ENCODE measurements around the gene IL18R1.

Gene IL18R1

DNA sequence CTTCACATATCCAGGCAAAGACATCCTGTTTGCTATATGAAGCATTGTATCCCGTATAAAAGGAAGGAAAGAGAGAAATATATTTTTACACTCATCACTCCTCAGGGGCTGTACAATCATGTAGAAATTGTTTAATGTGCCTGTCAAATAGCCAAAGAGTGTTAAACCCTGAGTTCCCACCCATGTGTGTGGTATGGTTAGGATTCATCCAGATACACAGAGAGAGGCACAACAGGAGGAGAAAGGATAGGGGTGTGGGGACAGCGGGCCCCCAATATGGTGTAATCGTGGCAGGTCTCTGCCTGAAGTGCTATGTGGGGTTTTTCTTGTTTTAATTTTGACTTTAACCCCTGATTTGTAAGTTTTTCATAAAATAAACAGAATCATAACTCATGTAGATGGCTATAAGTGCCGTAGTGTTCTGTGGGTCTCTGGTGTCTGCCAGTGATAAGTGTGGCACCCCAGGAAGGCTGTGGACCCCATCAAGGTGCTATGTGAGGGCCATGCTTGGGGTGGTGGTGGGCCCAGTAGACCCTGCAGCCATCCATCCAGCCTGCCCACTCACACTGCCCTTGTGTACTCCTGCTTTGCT lies 10.2 kb upstream of the IL18R1 start:
- DNase-seq: no peak

GRCh38 chr2:102346381-102347130 lies 9.0 kb upstream of the IL18R1 start:
- no peak for DNase-seq

DNA sequence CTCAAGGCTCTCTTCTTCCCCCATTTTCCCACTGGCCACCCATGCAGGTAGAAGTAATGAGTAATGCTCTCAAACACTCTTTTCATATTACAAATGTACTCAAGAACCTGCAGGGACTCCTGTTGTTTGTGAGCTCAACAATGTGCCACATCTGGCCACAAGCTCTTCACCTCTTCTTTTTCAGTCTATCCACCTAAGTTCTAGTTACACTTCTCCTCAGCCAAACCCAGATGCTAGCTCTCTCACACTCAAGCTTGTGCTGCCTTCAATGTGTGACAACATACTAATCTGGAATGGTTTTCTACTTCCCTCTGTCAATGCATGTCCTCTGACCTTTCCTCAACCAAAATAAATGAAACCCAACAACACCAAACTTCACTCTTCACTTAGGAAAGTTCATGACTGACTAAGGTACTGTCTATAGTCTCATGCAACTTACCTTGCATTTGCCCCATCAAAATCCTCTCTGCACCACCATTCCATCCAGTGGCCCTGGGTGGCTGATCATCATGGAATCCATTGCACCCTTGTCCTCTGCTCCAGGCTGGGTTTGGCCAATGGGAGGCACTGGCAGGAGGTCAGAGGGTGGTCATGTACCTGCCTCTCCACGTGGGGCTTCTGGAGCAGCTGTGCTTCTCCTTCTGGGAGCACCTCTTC lies 5.3 kb upstream of the IL18R1 start:
- no peak for DNase-seq

GRCh38 chr2:102356381-102356712 lies 751 bp downstream of the IL18R1 start:
- no peak for DNase-seq

DNA sequence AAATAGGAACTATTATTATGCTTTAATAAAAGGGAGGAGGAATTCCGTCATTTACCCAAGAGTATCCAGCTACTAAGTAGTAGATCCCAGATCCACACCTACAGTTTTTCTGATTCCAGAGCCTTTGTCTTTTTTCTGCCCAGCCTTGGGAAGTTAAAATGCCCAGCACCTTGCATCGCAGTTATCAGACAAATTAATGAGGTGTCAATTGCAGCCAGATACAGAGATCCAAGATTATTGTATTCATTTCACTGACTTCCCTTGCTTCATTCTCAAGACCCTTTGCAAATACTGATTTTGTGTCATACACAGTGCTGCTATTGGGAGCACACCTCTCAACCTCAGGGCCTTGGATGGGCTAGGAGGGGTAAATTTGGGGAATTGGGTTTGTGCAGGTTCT lies 1.1 kb downstream of the IL18R1 start:
- DNase-seq: no peak

DNA sequence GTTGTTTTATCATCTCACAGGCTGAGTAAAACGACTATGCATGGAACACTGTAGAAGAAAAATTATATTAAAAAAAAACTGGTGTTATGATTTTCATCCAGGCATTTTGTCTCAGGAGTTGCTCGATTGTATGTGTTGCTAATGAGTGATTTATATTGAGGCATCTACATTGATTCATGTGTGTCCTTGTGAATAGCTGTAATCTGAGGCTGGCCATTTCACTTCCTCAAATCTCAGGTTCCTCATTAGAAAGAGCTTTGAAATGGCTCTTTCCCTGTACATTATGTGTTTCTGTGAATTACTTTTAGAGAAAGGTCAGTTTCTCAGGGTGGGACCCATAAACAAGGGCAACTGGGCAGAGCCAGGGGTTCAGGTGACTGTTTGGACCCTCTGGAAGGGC lies 2.3 kb downstream of the IL18R1 start:
- DNase-seq: no peak

DNA sequence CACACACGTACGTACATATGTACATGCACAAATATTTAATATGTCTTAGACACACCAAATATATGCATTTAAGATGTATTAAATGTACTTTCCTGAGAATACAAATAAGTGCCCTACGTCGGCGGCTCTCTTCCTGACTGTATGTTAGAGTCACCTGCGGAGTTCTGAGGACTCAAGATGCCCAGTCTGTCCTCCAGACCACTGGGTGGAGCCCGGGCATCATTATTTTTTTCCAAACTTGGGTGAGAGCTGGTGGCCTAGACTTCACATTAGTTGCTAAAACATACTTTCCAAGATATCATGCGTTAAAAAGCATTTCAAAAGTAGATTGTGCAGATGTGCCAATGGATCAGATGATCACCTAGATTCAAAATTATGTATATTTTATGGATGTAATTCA lies 2.9 kb downstream of the IL18R1 start:
- no peak for DNase-seq

GRCh38 chr2:102359527-102359926 lies 3.9 kb downstream of the IL18R1 start:
- no peak for DNase-seq

DNA sequence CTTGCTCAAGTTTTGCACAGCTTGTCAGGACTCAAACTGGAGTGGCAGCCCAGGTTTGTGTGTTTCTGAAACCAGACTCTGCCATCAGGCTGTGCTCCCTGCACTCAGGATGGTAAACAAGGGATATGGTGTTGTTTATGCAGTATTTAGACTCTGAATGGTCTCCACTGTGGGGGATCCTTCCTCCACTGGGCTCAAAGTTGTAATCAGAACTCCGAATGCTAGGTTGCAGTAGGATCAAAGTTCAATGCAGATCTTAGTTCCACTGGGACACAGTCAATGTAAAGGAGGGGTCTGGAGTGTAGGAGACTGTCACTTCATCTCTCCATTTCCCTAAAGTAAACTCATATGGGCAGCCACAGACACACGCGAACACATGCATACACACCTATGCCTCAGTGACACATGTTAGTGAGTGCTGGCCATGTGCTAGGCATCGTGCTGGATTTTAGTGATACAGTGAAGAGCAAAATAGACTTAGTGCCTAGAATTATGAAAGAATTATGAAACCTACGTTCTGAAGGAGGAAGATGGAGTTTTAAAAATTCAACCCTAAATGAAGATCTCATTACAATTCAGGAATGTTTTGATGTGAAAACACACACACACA lies 6.1 kb downstream of the IL18R1 start:
- DNase-seq: no peak

GRCh38 chr2:102365763-102366162 lies 10.2 kb downstream of the IL18R1 start:
- DNase-seq: no peak

DNA sequence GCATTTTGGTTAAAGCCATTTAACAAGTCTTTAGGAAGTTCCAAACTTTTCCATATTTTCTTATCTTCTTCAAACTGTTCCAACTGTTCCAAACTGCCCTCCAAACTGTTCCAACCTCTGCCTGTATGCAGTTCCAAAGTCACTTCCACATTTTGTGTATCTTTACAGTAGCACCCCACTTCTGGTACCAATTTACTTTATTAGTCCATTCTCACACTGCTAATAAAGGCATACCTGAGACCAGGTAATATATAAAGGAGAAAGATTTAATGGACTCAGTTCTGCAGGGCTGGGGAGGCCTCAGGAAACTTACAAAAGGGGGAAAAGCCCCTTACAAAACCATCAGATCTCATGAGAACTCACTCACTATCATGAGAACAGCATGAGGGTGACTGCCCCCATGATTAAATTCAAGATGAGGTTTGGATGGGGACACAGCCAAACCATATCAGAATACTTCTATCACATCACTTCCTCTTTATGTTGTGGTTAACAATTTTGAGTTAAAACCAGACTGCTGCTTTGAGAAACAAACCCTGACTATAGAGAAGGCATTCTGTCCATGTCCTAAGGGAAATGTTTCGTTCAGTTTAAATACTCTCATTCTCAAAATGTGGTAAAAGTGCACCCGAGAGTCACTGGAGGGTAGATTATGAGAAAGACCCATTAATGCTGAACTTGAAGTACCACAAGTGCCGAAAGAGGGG lies 11.0 kb downstream of the IL18R1 start:
- DNase-seq: no peak

GRCh38 chr2:102367331-102367971 lies 11.9 kb downstream of the IL18R1 start:
- no peak for DNase-seq

GRCh38 chr2:102368461-102369109 lies 13.0 kb downstream of the IL18R1 start:
- no peak for DNase-seq

GRCh38 chr2:102369866-102370265 lies 14.3 kb downstream of the IL18R1 start:
- no peak for DNase-seq

- no peak for DNase-seq
These were observed 20.5 kb downstream of the IL18R1 start for GRCh38 chr2:102376052-102376591.

- no peak for DNase-seq
These were observed 28.1 kb downstream of the IL18R1 start for GRCh38 chr2:102383722-102384121.

DNA sequence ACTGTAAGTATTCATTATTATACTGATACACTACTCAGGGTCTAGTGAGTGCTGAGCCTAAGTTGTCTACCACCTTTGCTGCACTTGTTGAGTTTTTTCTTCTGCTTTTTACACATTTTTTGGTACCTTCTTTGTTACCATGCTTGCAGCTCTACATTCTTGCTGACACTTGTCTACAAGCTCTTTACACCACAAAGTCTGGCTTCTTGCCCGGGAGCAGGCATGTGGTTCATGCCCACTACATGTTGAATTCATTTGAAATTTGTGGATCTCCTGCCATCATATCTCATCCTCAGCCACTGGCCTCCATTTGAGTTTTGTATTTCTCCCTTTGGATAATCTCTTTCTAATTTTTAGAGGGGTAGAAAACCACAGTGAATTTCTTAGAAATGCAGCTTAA lies 29.9 kb downstream of the IL18R1 start:
- no peak for DNase-seq

DNA sequence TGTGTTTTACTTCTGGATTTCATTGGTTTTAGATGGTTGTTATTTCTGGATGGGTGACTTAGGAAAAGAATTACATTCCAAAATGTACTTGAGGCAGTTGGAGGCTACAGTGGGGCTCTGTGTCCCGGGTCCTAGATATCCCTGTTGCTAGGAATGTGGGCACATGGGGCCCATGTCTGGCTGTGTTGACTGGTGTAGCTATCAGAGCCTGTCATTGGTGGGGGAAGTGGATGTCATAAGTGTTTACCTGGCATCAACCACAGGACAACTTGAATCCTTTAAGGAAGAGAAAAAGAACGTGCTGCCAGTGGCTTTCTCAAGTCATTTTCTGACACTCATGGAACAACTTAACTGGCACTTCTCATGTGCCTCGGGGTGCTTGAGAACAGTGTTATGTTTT lies 30.4 kb downstream of the IL18R1 start:
- DNase-seq: no peak

- DNase-seq: no peak
These were observed 31.4 kb downstream of the IL18R1 start for GRCh38 chr2:102386867-102387541.
